Osteocyte (in vitro differentiated cells): ENCODE results near the gene DOCK1. TPM values are rescaled to one million over a fixed set of nuclear protein-coding genes. Genes with fewer than 3 reads are reported as not detected.
A peak's percentile ranks its signal among the peaks of the same experiment; 100 is the strongest.

Experiments used
- DNase-seq: peaks from one replicate; pipeline ENCODE4 v3.0.0; 2021; ENCODE audit warnings: mixed read lengths; ENCODE audit not compliant: unreplicated experiment; ENCODE audit errors: extremely low spot score
- H3K27ac Mint-ChIP-seq: one replicate; pipeline ENCODE4 v1.8.0; 2021; ENCODE audit warnings: mild to moderate bottlenecking, mixed read lengths; ENCODE audit not compliant: unreplicated experiment
- H3K27me3 Mint-ChIP-seq: one replicate; pipeline ENCODE4 v1.8.0; 2021; ENCODE audit warnings: mixed read lengths; ENCODE audit not compliant: unreplicated experiment
- H3K36me3 Mint-ChIP-seq: one replicate; pipeline ENCODE4 v1.8.0; 2021; ENCODE audit warnings: mixed read lengths; ENCODE audit not compliant: unreplicated experiment
- H3K4me1 Mint-ChIP-seq: one replicate; pipeline ENCODE4 v1.8.0; 2021; ENCODE audit warnings: mixed read lengths; ENCODE audit not compliant: unreplicated experiment
- H3K4me3 Mint-ChIP-seq: one replicate; pipeline ENCODE4 v1.8.0; 2021; ENCODE audit warnings: mild to moderate bottlenecking, moderate library complexity, mixed read lengths; ENCODE audit not compliant: unreplicated experiment
- H3K9me3 Mint-ChIP-seq: one replicate; pipeline ENCODE4 v1.8.0; 2021; ENCODE audit warnings: mixed read lengths; ENCODE audit not compliant: unreplicated experiment
- total RNA-seq: library from RNA; stranded (reverse); gene quantifications from 2 replicates; pipeline ENCODE4 v1.2.1, GENCODE V29; 2021
- TF ChIP-seq, protein P1 (sequence below): fragments of 200-600 bp; sonication (generic); IDR thresholded peaks from 2 replicates; pipeline ENCODE4 v1.5.0; 2021; ENCODE audit warnings: antibody characterized with exemption, mild to moderate bottlenecking, moderate library complexity

Gene DOCK1
- total RNA-seq, 1 donor from 2014 or later, result 66.3 TPM

DNA sequence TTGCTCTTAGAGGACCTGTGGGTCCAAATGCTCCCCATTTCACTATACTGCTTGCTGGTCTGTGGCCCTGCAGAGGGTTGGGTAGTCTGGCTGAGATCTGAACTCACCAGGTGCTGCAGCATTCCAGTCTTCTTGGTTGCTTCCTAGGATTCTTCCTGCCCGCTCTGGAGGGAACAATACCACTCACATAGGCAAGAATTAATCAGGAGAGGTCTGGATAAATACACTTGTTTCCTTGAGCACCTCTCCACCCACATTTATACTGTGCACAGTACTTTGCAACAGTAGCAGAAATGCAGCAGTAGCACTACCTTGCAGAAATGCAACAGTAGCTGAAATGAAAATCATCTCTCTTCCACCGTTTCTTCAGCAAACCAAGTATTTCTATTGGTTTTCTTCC, 165.9 kb downstream of the DOCK1 start:
- Mint-ChIP-seq H3K4me1 (no peaks in the 10 kb centered on the region), H3K36me3 (peaks cover 63% of the 10 kb centered on the region), H3K27ac (no peak overlapping the region), H3K27me3 (no peaks in the 10 kb centered on the region), H3K4me3 (no peak overlapping the region), H3K9me3 (no peaks in the 10 kb centered on the region)
- TF ChIP-seq, protein P1, sequence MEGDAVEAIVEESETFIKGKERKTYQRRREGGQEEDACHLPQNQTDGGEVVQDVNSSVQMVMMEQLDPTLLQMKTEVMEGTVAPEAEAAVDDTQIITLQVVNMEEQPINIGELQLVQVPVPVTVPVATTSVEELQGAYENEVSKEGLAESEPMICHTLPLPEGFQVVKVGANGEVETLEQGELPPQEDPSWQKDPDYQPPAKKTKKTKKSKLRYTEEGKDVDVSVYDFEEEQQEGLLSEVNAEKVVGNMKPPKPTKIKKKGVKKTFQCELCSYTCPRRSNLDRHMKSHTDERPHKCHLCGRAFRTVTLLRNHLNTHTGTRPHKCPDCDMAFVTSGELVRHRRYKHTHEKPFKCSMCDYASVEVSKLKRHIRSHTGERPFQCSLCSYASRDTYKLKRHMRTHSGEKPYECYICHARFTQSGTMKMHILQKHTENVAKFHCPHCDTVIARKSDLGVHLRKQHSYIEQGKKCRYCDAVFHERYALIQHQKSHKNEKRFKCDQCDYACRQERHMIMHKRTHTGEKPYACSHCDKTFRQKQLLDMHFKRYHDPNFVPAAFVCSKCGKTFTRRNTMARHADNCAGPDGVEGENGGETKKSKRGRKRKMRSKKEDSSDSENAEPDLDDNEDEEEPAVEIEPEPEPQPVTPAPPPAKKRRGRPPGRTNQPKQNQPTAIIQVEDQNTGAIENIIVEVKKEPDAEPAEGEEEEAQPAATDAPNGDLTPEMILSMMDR, result no peak
- no peak for DNase-seq

DNA sequence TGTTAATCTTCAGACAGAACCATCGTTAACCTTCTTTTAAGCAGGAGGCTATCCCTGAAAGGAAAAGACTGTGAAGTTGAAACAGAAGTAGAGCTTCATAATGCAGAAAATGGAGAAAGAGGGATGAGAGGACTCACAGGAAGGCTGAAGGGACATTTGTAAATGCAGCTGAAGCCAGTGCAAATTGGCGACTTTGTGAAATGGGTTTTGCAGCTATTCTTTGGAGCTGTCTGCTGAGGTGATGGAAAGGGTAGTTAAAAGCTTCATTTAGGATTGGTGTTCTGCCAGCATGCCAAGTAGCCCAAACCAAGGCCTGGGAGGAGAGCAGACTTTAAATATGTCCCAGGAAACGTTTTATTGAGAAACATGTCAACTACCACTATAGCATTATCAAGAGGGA, 168.4 kb downstream of the DOCK1 start:
- no peak for DNase-seq
- H3K4me1 Mint-ChIP-seq, result no peaks in the 10 kb centered on the region
- no peaks in the 10 kb centered on the region for H3K27me3 Mint-ChIP-seq
- no peak overlapping the region for H3K4me3 Mint-ChIP-seq
- H3K9me3 Mint-ChIP-seq, result no peaks in the 10 kb centered on the region
- H3K36me3 Mint-ChIP-seq, result peaks cover 53% of the 10 kb centered on the region
- H3K27ac Mint-ChIP-seq, result no peak overlapping the region
- TF ChIP-seq, protein P1, result no peak

DNA sequence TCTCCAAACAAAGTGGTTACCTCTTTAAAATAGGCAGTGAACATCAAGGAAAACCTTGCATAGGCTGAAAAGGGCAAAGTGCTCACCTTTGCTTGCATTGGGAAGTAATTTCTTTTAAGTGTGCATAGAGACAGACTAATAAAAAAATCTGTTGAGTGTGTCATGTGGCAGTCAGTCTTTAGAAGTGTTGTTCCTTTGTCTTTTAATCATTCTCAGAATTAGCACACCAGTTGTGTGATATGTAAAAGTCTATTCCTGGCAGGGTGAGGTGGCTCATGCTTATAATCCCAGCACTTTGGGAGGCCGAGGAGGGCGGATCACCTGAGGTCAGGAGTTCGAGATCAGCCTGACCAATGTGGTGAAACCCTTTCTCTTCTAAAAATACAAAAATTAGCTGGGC, 174.2 kb downstream of the DOCK1 start:
- no peaks in the 10 kb centered on the region for H3K4me1 Mint-ChIP-seq
- H3K9me3 Mint-ChIP-seq, result no peaks in the 10 kb centered on the region
- TF ChIP-seq, protein P1, result no peak
- no peaks in the 10 kb centered on the region for H3K27me3 Mint-ChIP-seq
- H3K36me3 Mint-ChIP-seq, result peaks cover 53% of the 10 kb centered on the region
- H3K27ac Mint-ChIP-seq, result no peak overlapping the region
- H3K4me3 Mint-ChIP-seq, result no peak overlapping the region
- DNase-seq, result no peak

DNA sequence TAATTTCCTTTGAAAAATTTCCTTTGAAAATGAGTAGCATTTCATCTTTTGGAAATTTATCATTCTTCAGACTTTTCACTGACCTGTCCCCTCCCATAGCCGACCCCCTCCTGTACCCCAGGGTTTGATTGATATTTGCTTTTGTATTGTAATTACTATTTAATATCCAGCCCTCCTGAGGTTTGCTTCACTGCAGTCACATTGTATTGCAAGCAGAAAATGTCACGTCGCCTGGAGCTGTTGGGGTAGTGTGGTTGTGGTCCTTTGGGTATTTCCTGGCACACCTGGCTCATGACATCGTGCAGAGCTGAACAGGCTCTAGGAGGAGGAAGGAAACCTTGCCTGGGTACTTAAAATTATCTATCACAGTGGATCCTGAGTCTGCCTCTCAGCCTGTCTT, 175.1 kb downstream of the DOCK1 start:
- Mint-ChIP-seq H3K27me3 (no peaks in the 10 kb centered on the region), H3K27ac (no peak overlapping the region), H3K4me3 (no peak overlapping the region), H3K4me1 (no peaks in the 10 kb centered on the region), H3K9me3 (no peaks in the 10 kb centered on the region), H3K36me3 (peaks cover 51% of the 10 kb centered on the region)
- peak; percentile 30 for DNase-seq
- TF ChIP-seq, protein P1, result no peak

DNA sequence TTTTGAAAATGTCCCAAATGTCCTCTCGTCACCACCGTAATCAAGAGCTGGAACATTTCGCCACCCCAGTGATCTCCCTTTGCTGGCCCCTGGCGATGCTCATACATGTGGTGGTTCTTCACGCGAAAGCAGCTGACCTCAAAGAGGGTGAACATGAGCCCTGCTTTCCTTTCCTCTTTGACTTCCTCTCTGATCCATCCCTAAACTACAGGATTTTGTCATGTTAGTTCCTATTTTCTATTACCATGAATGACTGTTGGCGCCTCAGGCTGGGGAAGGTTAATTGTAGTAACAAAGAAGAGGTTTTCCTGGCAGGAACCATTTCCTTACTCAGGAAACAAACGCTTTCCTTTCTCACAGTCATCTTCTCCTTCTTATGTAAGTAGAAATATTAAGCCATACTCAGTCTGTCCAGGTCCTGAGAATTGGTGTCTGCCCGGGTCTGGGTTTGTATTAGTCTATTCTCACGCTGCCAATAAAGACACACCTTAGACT, 176.7 kb downstream of the DOCK1 start:
- peaks cover 42% of the 10 kb centered on the region for H3K36me3 Mint-ChIP-seq
- no peaks in the 10 kb centered on the region for H3K9me3 Mint-ChIP-seq
- TF ChIP-seq, protein P1, result no peak
- H3K27me3 Mint-ChIP-seq, result no peaks in the 10 kb centered on the region
- no peak overlapping the region for H3K27ac Mint-ChIP-seq
- no peaks in the 10 kb centered on the region for H3K4me1 Mint-ChIP-seq
- no peak overlapping the region for H3K4me3 Mint-ChIP-seq
- DNase-seq, result peak; percentile 8
